HG02642 (cell line): Measurements from ENCODE around the gene GNAO1.
A peak's percentile ranks its signal among the peaks of the same experiment; 100 is the strongest.

ENCODE experiments used
- ATAC-seq: cut with Tn5 transposase; IDR thresholded peaks from one replicate; pipeline ENCODE4 v1.9.1; 2021; ENCODE audit warnings: mild to moderate bottlenecking; ENCODE audit not compliant: unreplicated experiment, poor library complexity

GNAO1 gene

GRCh38 chr16:56305956-56306565, 114.8 kb downstream of the GNAO1 start:
- no peak for ATAC-seq

- no peak for ATAC-seq
Observed at GRCh38 chr16:56306690-56307533, 115.6 kb downstream of the GNAO1 start.

GRCh38 chr16:56307534-56307873, 116.2 kb downstream of the GNAO1 start:
- no peak for ATAC-seq

- no peak for ATAC-seq
Observed at GRCh38 chr16:56309008-56309407, 117.7 kb downstream of the GNAO1 start.

- ATAC-seq, result no peak
Observed at GRCh38 chr16:56310690-56311089, 119.4 kb downstream of the GNAO1 start.

- no peak for ATAC-seq
Observed at GRCh38 chr16:56311208-56312027, 120.1 kb downstream of the GNAO1 start.

- ATAC-seq, result no peak
Observed at GRCh38 chr16:56312028-56312300, 120.7 kb downstream of the GNAO1 start.

- ATAC-seq, result no peak
Observed at GRCh38 chr16:56312556-56312955, 121.3 kb downstream of the GNAO1 start.

GRCh38 chr16:56314244-56314850, 123.1 kb downstream of the GNAO1 start:
- ATAC-seq, result no peak

- ATAC-seq, result no peak
Observed at GRCh38 chr16:56315955-56316354, 124.7 kb downstream of the GNAO1 start.

GRCh38 chr16:56316545-56316944, 125.3 kb downstream of the GNAO1 start:
- no peak for ATAC-seq

GRCh38 chr16:56317998-56318826, 126.9 kb downstream of the GNAO1 start:
- ATAC-seq, result peak; percentile 90

- ATAC-seq, result no peak
Observed at GRCh38 chr16:56318827-56319140, 127.5 kb downstream of the GNAO1 start.

- no peak for ATAC-seq
Observed at GRCh38 chr16:56319376-56319775, 128.1 kb downstream of the GNAO1 start.

GRCh38 chr16:56320056-56320455, 128.8 kb downstream of the GNAO1 start:
- no peak for ATAC-seq

- ATAC-seq, result no peak
Observed at GRCh38 chr16:56320811-56321558, 129.7 kb downstream of the GNAO1 start.

- ATAC-seq, result no peak
Observed at GRCh38 chr16:56321571-56321970, 130.3 kb downstream of the GNAO1 start.

- no peak for ATAC-seq
Observed at GRCh38 chr16:56324406-56324805, 133.1 kb downstream of the GNAO1 start.

GRCh38 chr16:56325956-56326355, 134.7 kb downstream of the GNAO1 start:
- no peak for ATAC-seq
